Ovary (tissue), 3 donors: ENCODE measurements around the gene GATB.

Experiments
- CTCF ChIP-seq, 3 donors: fragments of 450-650 bp in 2 of 3; fragments of 200-600 bp in 1 of 3; IDR thresholded peaks; one replicate each; pipeline versions ENCODE4 v1.5.1 to v1.8.0; 2016 to 2022; ENCODE audit warnings: antibody characterized with exemption in 3 of 3, mild to moderate bottlenecking in 1 of 3
- EP300 ChIP-seq: sonication (generic); formaldehyde crosslinking; IDR thresholded peaks from one replicate; pipeline ENCODE4 v1.6.1; 2017; ENCODE audit warnings: antibody characterized with exemption
- POLR2A ChIP-seq: fragments of 450-650 bp; IDR thresholded peaks from one replicate; pipeline ENCODE4 v1.6.1; 2017; ENCODE audit warnings: antibody characterized with exemption, mild to moderate bottlenecking, moderate library complexity
- donor health status: DM: no; HTN: no; CAD: no.

- TF ChIP-seq EP300 (no peak), CTCF (IDR thresholded peaks at IDR 0.05) (no peak), POLR2A (no peak)
Measured at GRCh38 chr4:151628001-151628608, 132.7 kb downstream of the GATB start.
